NCI-H2029 (cell line): ENCODE data around the gene TOX2.

ENCODE experiments used
- DNase-seq: peaks from one replicate; lab custom pipeline; 2025; lab: John Stamatoyannopoulos, UW

Gene TOX2

GRCh38 chr20:43959079-43959919 lies 44.6 kb downstream of the TOX2 start:
- DNase-seq = peak; percentile 89

- DNase-seq = peak; percentile 74
These were observed 45.2 kb downstream of the TOX2 start for GRCh38 chr20:43959920-43960227.

GRCh38 chr20:43960231-43960630 lies 45.6 kb downstream of the TOX2 start:
- DNase-seq = no peak

GRCh38 chr20:43961116-43961515 lies 46.5 kb downstream of the TOX2 start:
- no peak for DNase-seq

GRCh38 chr20:43961541-43962471 lies 47.2 kb downstream of the TOX2 start:
- no peak for DNase-seq

- no peak for DNase-seq
These were observed 47.9 kb downstream of the TOX2 start for GRCh38 chr20:43962530-43962929.

- no peak for DNase-seq
These were observed 48.6 kb downstream of the TOX2 start for GRCh38 chr20:43963233-43963632.

GRCh38 chr20:43963872-43964791 lies 49.5 kb downstream of the TOX2 start:
- peak; percentile 66 for DNase-seq

- DNase-seq = no peak
These were observed 53.8 kb downstream of the TOX2 start for GRCh38 chr20:43968341-43969000.

GRCh38 chr20:43969028-43969447 lies 54.4 kb downstream of the TOX2 start:
- DNase-seq = no peak

- DNase-seq = peak; percentile 73
These were observed 55.0 kb downstream of the TOX2 start for GRCh38 chr20:43969501-43970182.

GRCh38 chr20:43971267-43971666 lies 56.6 kb downstream of the TOX2 start:
- no peak for DNase-seq

GRCh38 chr20:43972051-43972450 lies 57.4 kb downstream of the TOX2 start:
- DNase-seq = no peak

- no peak for DNase-seq
These were observed 58.0 kb downstream of the TOX2 start for GRCh38 chr20:43972692-43973091.

- no peak for DNase-seq
These were observed 58.6 kb downstream of the TOX2 start for GRCh38 chr20:43973231-43973630.

GRCh38 chr20:43973671-43974450 lies 59.2 kb downstream of the TOX2 start:
- DNase-seq = no peak

GRCh38 chr20:43974695-43975094 lies 60.0 kb downstream of the TOX2 start:
- DNase-seq = no peak

GRCh38 chr20:43975096-43975768 lies 60.6 kb downstream of the TOX2 start:
- DNase-seq = no peak

- DNase-seq = no peak
These were observed 61.9 kb downstream of the TOX2 start for GRCh38 chr20:43976547-43976946.
